ENCODE results near the gene TPRG1L. TPM values are rescaled to one million over a fixed set of nuclear protein-coding genes. Genes with fewer than 3 reads are reported as not detected.
A peak's percentile ranks its signal among the peaks of the same experiment; 100 is the strongest.

TPRG1L gene
- total RNA-seq, 4 donors from 2014 or later, result 27.9 to 44.7 (median 33.2) TPM

DNA sequence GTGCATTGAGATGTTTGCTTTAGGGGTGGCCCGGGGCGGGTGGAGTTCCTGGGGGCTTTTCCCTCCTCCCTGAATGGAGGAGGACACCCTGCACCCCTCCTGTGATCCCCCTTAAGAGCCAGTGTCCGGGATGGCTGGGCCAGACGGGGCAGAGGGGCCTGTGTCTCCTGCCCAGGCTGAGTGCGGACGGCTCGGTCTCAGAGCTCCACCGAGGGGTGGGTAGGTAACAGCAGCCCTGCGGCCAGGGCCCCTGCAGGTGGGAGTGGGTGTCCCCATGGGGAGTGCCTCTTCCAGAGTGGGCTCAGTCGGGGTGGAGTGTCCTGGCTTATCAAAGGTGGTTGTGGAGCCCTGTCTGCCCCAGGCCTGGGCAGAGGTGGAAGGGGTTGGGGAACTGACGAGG, 50.6 kb downstream of the TPRG1L start:
- TF ChIP-seq POLR2A (IDR thresholded peaks at IDR 0.05), result no peak
- TF ChIP-seq, protein P1, sequence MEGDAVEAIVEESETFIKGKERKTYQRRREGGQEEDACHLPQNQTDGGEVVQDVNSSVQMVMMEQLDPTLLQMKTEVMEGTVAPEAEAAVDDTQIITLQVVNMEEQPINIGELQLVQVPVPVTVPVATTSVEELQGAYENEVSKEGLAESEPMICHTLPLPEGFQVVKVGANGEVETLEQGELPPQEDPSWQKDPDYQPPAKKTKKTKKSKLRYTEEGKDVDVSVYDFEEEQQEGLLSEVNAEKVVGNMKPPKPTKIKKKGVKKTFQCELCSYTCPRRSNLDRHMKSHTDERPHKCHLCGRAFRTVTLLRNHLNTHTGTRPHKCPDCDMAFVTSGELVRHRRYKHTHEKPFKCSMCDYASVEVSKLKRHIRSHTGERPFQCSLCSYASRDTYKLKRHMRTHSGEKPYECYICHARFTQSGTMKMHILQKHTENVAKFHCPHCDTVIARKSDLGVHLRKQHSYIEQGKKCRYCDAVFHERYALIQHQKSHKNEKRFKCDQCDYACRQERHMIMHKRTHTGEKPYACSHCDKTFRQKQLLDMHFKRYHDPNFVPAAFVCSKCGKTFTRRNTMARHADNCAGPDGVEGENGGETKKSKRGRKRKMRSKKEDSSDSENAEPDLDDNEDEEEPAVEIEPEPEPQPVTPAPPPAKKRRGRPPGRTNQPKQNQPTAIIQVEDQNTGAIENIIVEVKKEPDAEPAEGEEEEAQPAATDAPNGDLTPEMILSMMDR (IDR thresholded peaks at IDR 0.05), result no peak
- WGBS, 2 donors, result 80 to 83% methylated on average over 1 to 3 of the region's 11 CpGs
- DNase-seq, result no peak
- Histone ChIP-seq H3K36me3 (no peaks in the 10 kb centered on the region), H3K4me3 (peak overlapping the region in 1 of 4 donors; percentile 9), H3K9me3 (no peaks in the 10 kb centered on the region), H3K27me3 (peaks cover 0 to 53% (median 0%) of the 10 kb centered on the region in 4 donors), H3K4me1 (peaks cover 0 to 24% (median 4%) of the 10 kb centered on the region in 3 donors), H3K27ac (no peak overlapping the region)
- intact Hi-C loops (cut with DNase I), result no loop called here

DNA sequence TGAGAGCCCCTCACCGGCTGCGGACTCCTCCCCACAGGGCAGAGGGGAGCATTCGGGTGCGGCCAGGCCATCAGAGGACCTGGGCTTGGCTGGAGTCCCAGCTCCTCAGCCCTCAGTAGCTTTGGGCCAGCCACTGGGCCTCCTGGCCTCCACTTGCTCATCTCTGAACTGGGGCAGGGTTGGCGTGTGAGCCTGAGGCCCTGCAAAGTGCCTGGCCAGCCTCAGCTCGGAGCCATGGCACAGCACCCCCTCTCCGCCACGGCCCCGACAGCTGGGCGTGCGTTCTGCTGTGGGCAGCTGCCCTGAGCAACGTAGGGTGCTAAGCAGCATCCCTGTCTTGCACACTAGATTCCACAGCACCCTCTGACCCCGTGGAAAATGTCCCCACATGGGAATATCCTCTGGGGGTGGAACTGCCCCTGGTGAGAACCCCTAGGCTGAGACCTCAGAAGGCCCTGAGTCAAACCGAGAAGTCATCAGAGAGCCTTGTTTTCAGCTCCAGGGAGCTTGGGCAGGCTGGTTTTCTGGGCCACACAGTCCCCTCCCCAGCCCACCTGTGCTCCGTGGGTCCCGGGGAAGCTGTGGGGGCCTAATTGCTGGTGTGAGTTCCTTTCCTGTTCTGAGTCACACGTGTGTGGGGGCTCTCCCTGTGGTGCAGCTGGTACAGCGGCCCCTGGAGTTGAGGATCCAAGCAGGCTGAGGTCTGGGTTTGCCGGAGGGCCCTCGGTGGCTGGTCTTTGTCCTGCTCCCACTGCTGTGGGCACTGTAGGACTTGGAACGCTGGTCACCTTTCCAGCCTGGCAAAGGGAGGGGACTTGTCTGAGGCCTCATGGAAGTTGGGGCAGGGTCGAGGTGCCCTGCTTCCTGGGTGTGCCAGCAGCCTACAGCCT, 52.0 kb downstream of the TPRG1L start:
- intact Hi-C loops (cut with DNase I), result no loop called here
- no peaks in the 10 kb centered on the region for H3K9me3 ChIP-seq
- 64 to 78% methylated on average over 5 to 7 of the region's 22 CpGs for WGBS, 2 donors
- no peaks in the 10 kb centered on the region for H3K36me3 ChIP-seq
- DNase-seq, result no peak
- H3K27ac ChIP-seq, result peak overlapping the region in 1 of 4 donors; percentile 14
- H3K4me1 ChIP-seq, result peaks cover 7 to 26% (median 8%) of the 10 kb centered on the region in 3 donors
- no peak for TF ChIP-seq POLR2A (IDR thresholded peaks at IDR 0.05)
- TF ChIP-seq, protein P1 (IDR thresholded peaks at IDR 0.05), result no peak
- H3K4me3 ChIP-seq, result no peak overlapping the region
- H3K27me3 ChIP-seq, result peaks cover 0 to 45% (median 0%) of the 10 kb centered on the region in 4 donors

DNA sequence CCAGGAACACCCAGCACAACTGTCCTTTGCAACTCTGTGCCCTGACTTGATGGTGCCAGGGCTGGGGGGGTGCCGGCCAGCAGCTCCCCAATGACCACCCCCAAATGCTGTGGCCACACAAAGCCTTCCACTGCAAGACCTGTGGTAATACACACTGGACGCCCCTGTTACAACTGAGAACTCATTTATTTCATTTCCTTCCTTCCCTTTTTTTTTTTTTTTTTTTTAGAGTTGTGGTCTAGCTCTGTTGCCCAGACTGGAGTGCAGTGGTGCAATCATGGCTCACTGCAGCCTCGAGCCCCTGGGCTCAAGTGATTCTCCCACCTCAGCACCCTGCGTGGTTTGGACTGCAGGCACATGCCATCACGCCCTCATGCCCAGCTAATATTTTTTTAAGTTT, 52.7 kb downstream of the TPRG1L start:
- Histone ChIP-seq H3K4me1 (peaks cover 7 to 24% (median 8%) of the 10 kb centered on the region in 3 donors), H3K36me3 (no peaks in the 10 kb centered on the region), H3K9me3 (no peaks in the 10 kb centered on the region), H3K27me3 (peaks cover 0 to 42% (median 0%) of the 10 kb centered on the region in 4 donors), H3K4me3 (no peak overlapping the region), H3K27ac (peak overlapping the region in 1 of 4 donors; percentile 14)
- 61 to 63% methylated on average over 5 of the region's 5 CpGs for WGBS, 2 donors
- TF ChIP-seq, protein P1 (IDR thresholded peaks at IDR 0.05), result no peak
- TF ChIP-seq POLR2A (IDR thresholded peaks at IDR 0.05), result no peak
- intact Hi-C loops (cut with DNase I), result no loop called here
- DNase-seq, result no peak

DNA sequence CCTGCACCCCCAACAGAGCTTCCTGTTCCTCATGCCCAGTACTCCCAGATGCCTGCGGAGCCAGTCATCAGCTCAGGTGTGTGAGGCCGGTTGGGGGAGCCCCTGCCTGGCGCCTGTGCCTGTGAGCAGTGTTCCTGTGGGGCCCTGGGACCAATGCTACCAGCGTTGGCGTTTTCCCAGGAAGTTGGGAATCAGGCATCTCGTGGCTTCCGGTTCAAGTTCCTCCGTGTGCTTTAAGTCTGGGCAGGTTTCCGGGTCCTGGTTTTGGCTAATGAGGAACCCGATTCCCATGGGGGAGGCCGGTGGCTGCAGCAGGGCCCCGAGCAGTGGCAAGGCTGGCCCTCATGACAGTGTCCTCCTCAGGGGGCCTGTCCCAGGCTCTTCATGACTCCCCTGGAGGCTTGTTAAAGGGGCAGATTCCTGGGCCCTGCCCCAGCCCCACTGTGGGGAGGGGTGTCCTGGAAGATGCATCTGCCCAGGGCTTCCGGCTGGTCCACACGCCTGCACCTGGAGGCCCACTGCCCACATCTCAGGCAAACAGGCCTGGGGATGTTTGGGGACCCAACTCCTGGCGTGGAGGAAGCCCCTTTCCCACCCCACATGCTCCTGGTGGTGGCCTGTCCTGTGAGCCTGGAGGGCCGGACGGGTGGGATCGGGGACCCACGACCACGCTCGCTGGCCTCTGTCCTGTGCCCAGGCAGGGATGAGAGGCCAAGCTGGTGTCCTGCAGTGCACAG, 53.7 kb downstream of the TPRG1L start:
- intact Hi-C loops (cut with DNase I), result no loop called here
- DNase-seq, result no peak

DNA sequence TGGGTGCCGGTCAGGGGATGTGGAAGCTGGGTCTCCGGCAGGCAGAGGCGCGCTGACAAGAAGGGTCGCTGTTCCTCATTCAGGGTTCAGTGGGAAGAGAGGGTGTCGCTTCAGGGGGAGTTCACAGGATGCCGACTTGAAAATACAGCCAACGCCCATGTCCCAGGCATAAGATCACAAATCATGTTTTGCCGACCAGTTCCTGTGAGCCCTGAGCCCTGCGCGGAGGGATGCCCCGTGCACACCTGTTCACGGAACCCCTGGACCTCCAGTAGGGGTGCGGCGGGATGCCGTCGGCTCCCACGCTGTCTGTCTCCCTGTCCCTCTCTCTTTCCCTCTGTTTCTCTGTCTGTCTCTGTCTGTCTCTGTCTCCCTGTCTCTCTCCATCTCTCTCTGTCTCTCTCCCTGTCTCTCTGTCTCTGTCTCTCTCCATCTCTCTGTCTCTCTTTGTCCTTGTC, 54.3 kb downstream of the TPRG1L start:
- intact Hi-C loops (cut with DNase I), result no loop called here

More for the DNA sequence above, 53.7 kb downstream of the TPRG1L start:
- H3K27me3 ChIP-seq, result peaks cover 0 to 40% (median 0%) of the 10 kb centered on the region in 4 donors
- no peak overlapping the region for H3K4me3 ChIP-seq
- no peaks in the 10 kb centered on the region for H3K9me3 ChIP-seq
- no peaks in the 10 kb centered on the region for H3K36me3 ChIP-seq
- H3K27ac ChIP-seq, result no peak overlapping the region
- no peak for TF ChIP-seq POLR2A (IDR thresholded peaks at IDR 0.05)
- 43 to 50% methylated on average over 1 to 8 of the region's 21 CpGs for WGBS, 2 donors
- H3K4me1 ChIP-seq, result peaks cover 7 to 24% (median 8%) of the 10 kb centered on the region in 3 donors

More for the DNA sequence above, 54.3 kb downstream of the TPRG1L start:
- peaks cover 8 to 27% (median 8%) of the 10 kb centered on the region in 3 donors for H3K4me1 ChIP-seq
- H3K4me3 ChIP-seq, result no peak overlapping the region
- TF ChIP-seq, protein P1 (IDR thresholded peaks at IDR 0.05), result no peak
- TF ChIP-seq POLR2A (IDR thresholded peaks at IDR 0.05), result no peak
- peaks cover 0 to 41% (median 0%) of the 10 kb centered on the region in 4 donors for H3K27me3 ChIP-seq
- no peaks in the 10 kb centered on the region for H3K36me3 ChIP-seq
- DNase-seq, result no peak
- WGBS, 2 donors, result 58 to 90% methylated on average over 13 to 17 of the region's 18 CpGs
- no peaks in the 10 kb centered on the region for H3K9me3 ChIP-seq
- H3K27ac ChIP-seq, result no peak overlapping the region

Other genes with a start within 250 kb of the TPRG1L start
- gene ARHGEF16, start 170.3 kb upstream of the TPRG1L start, total RNA-seq, result 10 to 100 TPM in 3 of 4 donors, 1 to 10 TPM in 1; 8.4 to 24.6 (median 22.4) TPM
- gene MEGF6, start 13.5 kb upstream of the TPRG1L start, total RNA-seq, result 10 to 100 TPM in 3 of 4 donors, 1 to 10 TPM in 1; 8.8 to 27.1 (median 16.8) TPM
- 10 to 100 TPM in 2 of 4 donors, 1 to 10 TPM in 2; 7.6 to 17.2 (median 11.8) TPM for gene WRAP73, start 25.1 kb downstream of the TPRG1L start, total RNA-seq
- 1 to 10 TPM; 4.9 to 8.8 (median 7.0) TPM for gene TP73, start 27.5 kb downstream of the TPRG1L start, total RNA-seq
- not detected for gene CCDC27, start 127.4 kb downstream of the TPRG1L start, total RNA-seq
- gene SMIM1, start 147.7 kb downstream of the TPRG1L start, total RNA-seq, result 1 to 10 TPM in 2 of 4 donors, not detected in 2; 1.5 to 5.3 TPM
- gene LRRC47, start 171.5 kb downstream of the TPRG1L start, total RNA-seq, result 10 to 100 TPM; 23.5 to 32.6 (median 25.5) TPM
- 10 to 100 TPM; 18.7 to 24.4 (median 19.8) TPM for gene CEP104, start 232.2 kb downstream of the TPRG1L start, total RNA-seq
- gene DFFB, start 232.5 kb downstream of the TPRG1L start, total RNA-seq, result 1 to 10 TPM; 1.6 to 8.2 (median 3.2) TPM

All from esophagus squamous epithelium (tissue), 5 donors.